ENCODE measurements around the gene BABAM2.

- no peak for TF ChIP-seq CTCF (conservative IDR thresholded peaks at IDR 0.05 in 1 of 2, IDR thresholded peaks at IDR 0.05 in 1 of 2; ENCODE audit: extremely low read depth in 1 of 2, insufficient read depth in 1 of 2, low read depth in 1 of 2, low read length in 2 of 2)
- TF ChIP-seq EZH2 (IDR thresholded peaks at IDR 0.05; ENCODE audit: borderline replicate concordance, low read length) = no peak
These were observed 273.2 kb downstream of the BABAM2 start for GRCh38 chr2:28163627-28164279.

All from mammary epithelial cell (primary cell).